Mucosa of descending colon (tissue), 3 donors: Measurements from ENCODE around the gene GNAZ. TPM values are rescaled to one million over a fixed set of nuclear protein-coding genes. Genes with fewer than 3 reads are reported as not detected.

Experiments
- ATAC-seq: fragments of 200-7000 bp; cut with Tn5 transposase; one replicate; pipeline ENCODE4 v1.9.1; 2020; ENCODE audit warnings: mild to moderate bottlenecking, moderate library complexity
- DNase-seq, 3 donors: peaks; one replicate each; pipeline ENCODE4 v3.0.0-alpha.2; 2020
- H3K36me3 ChIP-seq: fragments of 200-600 bp; one replicate; pipeline ENCODE4 v1.8.0; 2021; ENCODE audit warnings: low read depth, mild to moderate bottlenecking
- H3K4me1 ChIP-seq: fragments of 200-600 bp; one replicate; pipeline ENCODE4 v1.8.0; 2021; ENCODE audit warnings: low read depth, mild to moderate bottlenecking
- H3K4me3 ChIP-seq: fragments of 200-600 bp; one replicate; pipeline ENCODE4 v1.8.0; 2021; ENCODE audit warnings: mild to moderate bottlenecking
- H3K9me3 ChIP-seq: fragments of 200-600 bp; one replicate; pipeline ENCODE4 v1.8.0; 2021; ENCODE audit warnings: mild to moderate bottlenecking
- intact Hi-C, 2 donors: fragments of 100-400 bp; cut with DNase I in 1 of 2; cut with micrococcal nuclease in 1 of 2; formaldehyde crosslinking; loops; one replicate each; pipeline versions ENCODE4 v1.11.0 to v1.11.1; 2022; cut with DNase I, micrococcal nuclease
- total RNA-seq, 3 donors: library from RNA; stranded (reverse); fragmentation: NEBNext Ultra II Directional in 2 of 3; extraction: Animal tissue kit (Norgen Biotek cat#: 25700) in 2 of 3; gene quantifications; one replicate each; pipeline versions ENCODE4 v1.2.1 to v1.2.4, GENCODE V29; 2021 to 2023
- TF ChIP-seq, protein P1 (sequence below): fragments of 200-600 bp; IDR thresholded peaks from one replicate; pipeline ENCODE4 v1.8.0; 2022; ENCODE audit warnings: antibody characterized with exemption, mild to moderate bottlenecking
- donor health status: DM: no; HTN: no; CAD: no; lungs with moderate emphysema.
- donor health status: DM: no; HTN: no; CAD: no.
- donor health status: DM: no; HTN: yes; CAD: no.

GNAZ gene
- total RNA-seq, 3 donors from 2014 or later, result 0.96 to 25.1 (median 1.7) TPM

DNA sequence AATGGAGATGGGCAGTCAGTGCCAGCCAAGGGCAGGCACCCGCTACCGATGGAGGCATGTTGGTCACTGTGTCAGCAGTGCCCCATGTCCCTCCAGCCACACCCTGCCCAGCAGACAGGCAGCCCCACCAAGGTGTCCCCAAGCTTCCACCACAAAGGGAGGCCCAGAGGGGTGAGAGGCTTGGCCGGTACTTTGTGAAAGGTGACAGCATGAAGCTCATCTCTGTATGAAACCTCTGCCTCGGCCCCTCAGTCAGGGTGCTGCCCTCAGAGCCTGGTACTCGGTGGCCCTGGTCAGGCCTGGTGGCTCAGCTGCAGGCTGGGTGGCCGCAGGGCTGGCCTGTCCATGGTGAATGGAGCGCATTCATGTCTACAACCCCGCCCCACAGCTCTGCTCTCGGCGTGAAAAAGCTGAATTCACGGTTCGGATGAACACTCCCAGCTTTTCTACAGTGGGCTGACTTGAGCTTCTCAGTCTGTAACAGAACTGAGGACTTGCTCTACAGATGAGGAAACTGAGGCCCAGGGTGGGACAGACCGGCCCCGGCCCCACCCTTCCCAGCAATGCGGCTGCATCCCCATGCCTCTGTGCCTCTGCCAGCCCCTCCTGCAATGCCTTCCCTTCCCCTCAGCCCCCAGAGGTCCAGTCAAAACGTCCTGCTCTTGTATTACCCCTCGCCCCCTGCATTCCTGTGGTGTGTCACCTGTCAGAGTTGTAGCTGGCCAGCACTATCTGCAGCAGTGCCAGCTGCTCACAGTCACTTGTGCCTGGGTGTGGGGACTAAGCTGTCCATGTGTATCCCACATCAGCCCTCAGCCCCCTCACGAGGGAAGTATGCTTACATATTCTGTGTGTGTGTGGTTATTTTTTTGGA, 43.8 kb downstream of the GNAZ start:
- no peaks in the 10 kb centered on the region for H3K36me3 ChIP-seq
- DNase-seq, result no peak
- intact Hi-C loops, result no loop called here
- no peak for ATAC-seq
- no peak overlapping the region for H3K4me3 ChIP-seq
- no peaks in the 10 kb centered on the region for H3K9me3 ChIP-seq
- TF ChIP-seq, protein P1, sequence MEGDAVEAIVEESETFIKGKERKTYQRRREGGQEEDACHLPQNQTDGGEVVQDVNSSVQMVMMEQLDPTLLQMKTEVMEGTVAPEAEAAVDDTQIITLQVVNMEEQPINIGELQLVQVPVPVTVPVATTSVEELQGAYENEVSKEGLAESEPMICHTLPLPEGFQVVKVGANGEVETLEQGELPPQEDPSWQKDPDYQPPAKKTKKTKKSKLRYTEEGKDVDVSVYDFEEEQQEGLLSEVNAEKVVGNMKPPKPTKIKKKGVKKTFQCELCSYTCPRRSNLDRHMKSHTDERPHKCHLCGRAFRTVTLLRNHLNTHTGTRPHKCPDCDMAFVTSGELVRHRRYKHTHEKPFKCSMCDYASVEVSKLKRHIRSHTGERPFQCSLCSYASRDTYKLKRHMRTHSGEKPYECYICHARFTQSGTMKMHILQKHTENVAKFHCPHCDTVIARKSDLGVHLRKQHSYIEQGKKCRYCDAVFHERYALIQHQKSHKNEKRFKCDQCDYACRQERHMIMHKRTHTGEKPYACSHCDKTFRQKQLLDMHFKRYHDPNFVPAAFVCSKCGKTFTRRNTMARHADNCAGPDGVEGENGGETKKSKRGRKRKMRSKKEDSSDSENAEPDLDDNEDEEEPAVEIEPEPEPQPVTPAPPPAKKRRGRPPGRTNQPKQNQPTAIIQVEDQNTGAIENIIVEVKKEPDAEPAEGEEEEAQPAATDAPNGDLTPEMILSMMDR, result no peak
- H3K4me1 ChIP-seq, result no peaks in the 10 kb centered on the region

DNA sequence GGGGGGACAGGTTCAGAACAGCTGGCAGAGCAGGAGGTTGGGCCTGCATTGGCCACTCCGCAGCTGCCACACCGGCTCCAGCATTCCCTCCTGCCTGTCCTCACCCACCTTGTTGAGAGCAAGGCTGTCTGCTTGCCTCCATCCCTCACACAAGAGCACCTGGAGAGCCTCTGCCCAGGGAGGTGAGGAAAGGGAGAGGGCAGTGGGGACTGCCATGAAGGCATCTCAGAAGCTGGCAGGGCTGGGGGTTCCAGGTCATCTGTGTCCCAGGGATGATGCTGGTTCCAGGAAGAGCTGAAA, 44.4 kb downstream of the GNAZ start:
- TF ChIP-seq, protein P1, result no peak
- Histone ChIP-seq H3K4me3 (no peak overlapping the region), H3K36me3 (no peaks in the 10 kb centered on the region), H3K9me3 (no peaks in the 10 kb centered on the region), H3K4me1 (no peaks in the 10 kb centered on the region)
- ATAC-seq (no peak), DNase-seq (no peak)
- intact Hi-C loops, result no loop called here

GRCh38 chr22:23115369-23115768, 45.0 kb downstream of the GNAZ start:
- H3K36me3 ChIP-seq, result no peaks in the 10 kb centered on the region
- TF ChIP-seq, protein P1, result no peak
- intact Hi-C loops, result no loop called here
- H3K9me3 ChIP-seq, result no peaks in the 10 kb centered on the region
- H3K4me1 ChIP-seq, result no peaks in the 10 kb centered on the region
- DNase-seq (no peak), ATAC-seq (no peak)
- H3K4me3 ChIP-seq, result no peak overlapping the region

GRCh38 chr22:23115825-23116494, 45.6 kb downstream of the GNAZ start:
- DNase-seq (no peak), ATAC-seq (no peak)
- no peaks in the 10 kb centered on the region for H3K9me3 ChIP-seq
- H3K36me3 ChIP-seq, result no peaks in the 10 kb centered on the region
- no peak overlapping the region for H3K4me3 ChIP-seq
- no peaks in the 10 kb centered on the region for H3K4me1 ChIP-seq
- intact Hi-C loops, result no loop called here
- TF ChIP-seq, protein P1, result no peak

GRCh38 chr22:23116506-23117263, 46.4 kb downstream of the GNAZ start:
- TF ChIP-seq, protein P1, result no peak
- Histone ChIP-seq H3K4me3 (no peak overlapping the region), H3K36me3 (no peaks in the 10 kb centered on the region), H3K9me3 (no peaks in the 10 kb centered on the region), H3K4me1 (no peaks in the 10 kb centered on the region)
- ATAC-seq, result no peak
- DNase-seq, result no peak
- intact Hi-C loops, result no loop called here
